ENCODE results near the gene ARHGEF17.

- TF ChIP-seq CTCF (conservative IDR thresholded peaks at IDR 0.05 in 1 of 2, IDR thresholded peaks at IDR 0.05 in 1 of 2; ENCODE audit: extremely low read depth in 1 of 2, insufficient read depth in 1 of 2, low read depth in 1 of 2, low read length in 2 of 2) (no peak), EZH2 (IDR thresholded peaks at IDR 0.05; ENCODE audit: borderline replicate concordance, low read length) (no peak)
Observed at GRCh38 chr11:73267906-73268540, 40.1 kb upstream of the ARHGEF17 start.

Data from mammary epithelial cell (primary cell).